GM10266 (cell line): ENCODE data around the gene ARHGAP44.

Experiments
- DNase-seq: peaks from one replicate; pipeline ENCODE4 v3.0.0; 2012; ENCODE audit errors: extremely low spot score
- CTCF ChIP-seq: IDR thresholded peaks from 2 replicates; pipeline ENCODE4 v1.5.1; 2012; ENCODE audit warnings: mild to moderate bottlenecking, low read depth; ENCODE audit not compliant: control insufficient read depth, insufficient read depth; ENCODE audit errors: missing control alignments

The ARHGAP44 gene

GRCh38 chr17:12790249-12791106, 1.2 kb downstream of the ARHGAP44 start:
- no peak for DNase-seq
- TF ChIP-seq CTCF = no peak

- TF ChIP-seq CTCF = no peak
Observed at GRCh38 chr17:12794919-12795532, 5.7 kb downstream of the ARHGAP44 start.

GRCh38 chr17:12800855-12801365, 11.6 kb downstream of the ARHGAP44 start:
- DNase-seq = no peak
- no peak for TF ChIP-seq CTCF

More at GRCh38 chr17:12794919-12795532, 5.7 kb downstream of the ARHGAP44 start:
- DNase-seq = no peak

GRCh38 chr17:12806630-12807029, 17.3 kb downstream of the ARHGAP44 start:
- no peak for DNase-seq
- no peak for TF ChIP-seq CTCF

GRCh38 chr17:12808723-12809122, 19.4 kb downstream of the ARHGAP44 start:
- no peak for DNase-seq
- no peak for TF ChIP-seq CTCF

DNA sequence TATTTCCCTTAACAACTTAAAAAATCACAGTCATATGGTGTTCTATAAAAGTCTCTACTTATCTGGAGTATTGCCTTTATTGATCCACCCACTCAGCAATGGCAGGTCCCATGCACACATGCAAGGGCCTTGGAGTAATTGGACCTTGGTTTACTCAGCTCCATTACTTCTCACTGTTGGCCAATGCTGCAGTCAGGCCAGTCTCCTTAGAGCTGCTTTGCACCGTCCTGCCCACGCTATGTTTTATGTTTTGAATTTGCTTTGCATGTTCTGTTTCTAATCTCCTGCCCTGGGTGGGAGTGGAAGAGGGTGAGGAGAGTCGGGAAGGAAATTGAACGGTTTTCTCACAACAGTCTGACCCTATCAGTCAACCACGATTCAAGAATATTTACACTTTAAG, 23.6 kb downstream of the ARHGAP44 start:
- TF ChIP-seq CTCF = no peak

DNA sequence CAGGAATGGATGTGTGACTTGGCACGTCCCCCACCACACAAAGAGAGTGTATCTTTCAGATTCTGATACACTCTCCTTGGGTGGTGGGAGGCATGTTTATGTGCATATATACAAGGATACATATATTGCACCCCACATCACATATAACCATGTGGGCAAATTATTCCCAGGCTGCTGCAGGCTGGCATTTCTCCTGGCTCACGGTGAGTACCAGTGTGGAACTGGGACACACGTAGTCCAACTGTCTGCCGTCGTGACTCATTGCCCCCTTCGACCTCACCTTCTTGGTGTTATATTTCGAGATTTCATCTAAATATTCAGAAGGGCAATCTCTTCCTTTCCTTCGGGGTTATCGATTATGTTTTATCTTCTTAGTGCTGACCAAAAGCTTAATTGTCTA, 24.4 kb downstream of the ARHGAP44 start:
- no peak for DNase-seq
- TF ChIP-seq CTCF = no peak

More for the DNA sequence above, 23.6 kb downstream of the ARHGAP44 start:
- no peak for DNase-seq
